SK-N-SH treated with all-trans-retinoic acid at 6 μM for 48 hours (cell line): Measurements from ENCODE around the gene RHOT2.

Experiments used
- ATAC-seq: fragments of 200-7000 bp; cut with Tn5 transposase; 3 replicates; pipeline ENCODE4 v1.9.1; 2020; ENCODE audit warnings: mild to moderate bottlenecking, moderate library complexity
- ARNTL ChIP-seq: fragments of 450-650 bp; formaldehyde crosslinking; IDR thresholded peaks from 2 replicates; pipeline ENCODE4 v1.5.0; 2020; ENCODE audit warnings: low read depth, mild to moderate bottlenecking, moderate library complexity, borderline replicate concordance
- BACH2 ChIP-seq: fragments of 250-450 bp; sonication (Bioruptor Pico); IDR thresholded peaks from 2 replicates; pipeline ENCODE4 v1.9.0; 2021; ENCODE audit warnings: mild to moderate bottlenecking, borderline replicate concordance
- CREB5 ChIP-seq: fragments of 250-450 bp; sonication (Bioruptor Pico); IDR thresholded peaks from 2 replicates; pipeline ENCODE4 v1.5.1; 2020; ENCODE audit warnings: low read depth, mild to moderate bottlenecking, moderate library complexity
- CSDC2 ChIP-seq: fragments of 250-450 bp; sonication (Bioruptor Pico); IDR thresholded peaks from 2 replicates; pipeline ENCODE4 v1.5.0; 2020; ENCODE audit warnings: mild to moderate bottlenecking, moderate library complexity
- CSRNP3 ChIP-seq: fragments of 250-450 bp; sonication (Bioruptor Pico); IDR thresholded peaks from 2 replicates; pipeline ENCODE4 v1.5.1; 2021; ENCODE audit warnings: mild to moderate bottlenecking, moderate library complexity
- ESRRG ChIP-seq: fragments of 250-450 bp; sonication (Bioruptor Pico); IDR thresholded peaks from 2 replicates; pipeline ENCODE4 v1.6.1; 2021; ENCODE audit warnings: mild to moderate bottlenecking
- GLIS3 ChIP-seq: fragments of 250-450 bp; sonication (Bioruptor Pico); IDR thresholded peaks from 2 replicates; pipeline ENCODE4 v1.5.0; 2020; ENCODE audit warnings: mild to moderate bottlenecking, moderate library complexity
- ISL1 ChIP-seq: fragments of 250-450 bp; sonication (Bioruptor Pico); IDR thresholded peaks from 2 replicates; pipeline ENCODE4 v2.1.2; 2022; ENCODE audit warnings: mild to moderate bottlenecking, moderate library complexity
- OSR1 ChIP-seq: fragments of 250-450 bp; sonication (Bioruptor Pico); IDR thresholded peaks from 2 replicates; pipeline ENCODE4 v1.8.0; 2022; ENCODE audit warnings: moderate library complexity, mild to moderate bottlenecking, inconsistent platforms
- PATZ1 ChIP-seq: fragments of 250-450 bp; sonication (Bioruptor Pico); IDR thresholded peaks from 2 replicates; pipeline ENCODE4 v1.8.0; 2020; ENCODE audit warnings: mild to moderate bottlenecking, moderate library complexity, borderline replicate concordance
- POU6F1 ChIP-seq: fragments of 250-450 bp; sonication (Bioruptor Pico); IDR thresholded peaks from 2 replicates; pipeline ENCODE4 v1.8.0; 2021; ENCODE audit warnings: low read depth, mild to moderate bottlenecking, moderate library complexity, borderline replicate concordance
- PPARA ChIP-seq: fragments of 250-450 bp; sonication (Bioruptor Pico); IDR thresholded peaks from 2 replicates; pipeline ENCODE4 v1.5.0; 2020; ENCODE audit warnings: mild to moderate bottlenecking, borderline replicate concordance
- RARB ChIP-seq: fragments of 250-450 bp; sonication (Bioruptor Pico); IDR thresholded peaks from 2 replicates; pipeline ENCODE4 v1.8.0; 2021; ENCODE audit warnings: mild to moderate bottlenecking, moderate library complexity
- SNAI2 ChIP-seq: fragments of 250-450 bp; sonication (Bioruptor Pico); IDR thresholded peaks from 2 replicates; pipeline ENCODE4 v1.5.0; 2020; ENCODE audit warnings: mild to moderate bottlenecking, moderate library complexity
- TCF4 ChIP-seq: fragments of 250-450 bp; sonication (Bioruptor Pico); IDR thresholded peaks from 2 replicates; pipeline ENCODE4 v1.8.0; 2021; ENCODE audit warnings: mild to moderate bottlenecking, moderate library complexity, borderline replicate concordance
- TSHZ2 ChIP-seq: fragments of 250-450 bp; sonication (Bioruptor Pico); IDR thresholded peaks from 2 replicates; pipeline ENCODE4 v1.5.0; 2020; ENCODE audit warnings: mild to moderate bottlenecking, moderate library complexity
- ZC3H10 ChIP-seq: fragments of 250-450 bp; sonication (Bioruptor Pico); IDR thresholded peaks from 2 replicates; pipeline ENCODE4 v1.5.1; 2021; ENCODE audit warnings: mild to moderate bottlenecking, moderate library complexity
- ZFP3 ChIP-seq: fragments of 250-450 bp; sonication (Bioruptor Pico); IDR thresholded peaks from 2 replicates; pipeline ENCODE4 v1.5.0; 2020; ENCODE audit warnings: mild to moderate bottlenecking, moderate library complexity
- ZFP30 ChIP-seq: fragments of 450-650 bp; formaldehyde crosslinking; IDR thresholded peaks from 2 replicates; pipeline ENCODE4 v1.5.0; 2022; ENCODE audit warnings: mild to moderate bottlenecking, moderate library complexity
- ZNF565 ChIP-seq: fragments of 450-650 bp; formaldehyde crosslinking; conservative IDR thresholded peaks from 2 replicates; pipeline ENCODE4 v1.5.0; 2020; ENCODE audit warnings: low read depth, mild to moderate bottlenecking, moderate library complexity
- ZNF70 ChIP-seq: fragments of 450-650 bp; formaldehyde crosslinking; IDR thresholded peaks from 2 replicates; pipeline ENCODE4 v1.5.0; 2020; ENCODE audit warnings: mild to moderate bottlenecking, moderate library complexity

RHOT2 gene

GRCh38 chr16:658679-659571 is 9.0 kb upstream of the RHOT2 start:
- no peak for ATAC-seq
- TF ChIP-seq BACH2 (no peak), CREB5 (no peak), ZFP3 (CRISPR knock-in tag) (no peak), ZC3H10 (no peak), ZNF70 (CRISPR knock-in tag) (no peak), RARB (CRISPR knock-in tag) (no peak), POU6F1 (CRISPR knock-in tag) (no peak), TCF4 (CRISPR knock-in tag) (no peak), ZNF565 (CRISPR knock-in tag) (no peak), SNAI2 (CRISPR knock-in tag) (no peak), ARNTL (CRISPR knock-in tag) (no peak), PATZ1 (CRISPR knock-in tag) (no peak), TSHZ2 (no peak), PPARA (CRISPR knock-in tag) (no peak), CSRNP3 (CRISPR knock-in tag) (no peak), GLIS3 (CRISPR knock-in tag) (no peak), ISL1 (no peak), ESRRG (CRISPR knock-in tag) (no peak)
- TF ChIP-seq, all 23 proteins: peak for 0

GRCh38 chr16:659618-660017 is 8.3 kb upstream of the RHOT2 start:
- ATAC-seq: no peak
- TF ChIP-seq ZFP3 (CRISPR knock-in tag) (no peak), GLIS3 (CRISPR knock-in tag) (no peak), ARNTL (CRISPR knock-in tag) (no peak), PPARA (CRISPR knock-in tag) (no peak), ISL1 (no peak), OSR1 (no peak), ZC3H10 (no peak), CSDC2 (no peak), ZFP30 (CRISPR knock-in tag) (no peak), RARB (CRISPR knock-in tag) (no peak), PATZ1 (CRISPR knock-in tag) (no peak), TSHZ2 (no peak), POU6F1 (CRISPR knock-in tag) (no peak)
